ENCODE results near the gene CKAP2. TPM values are rescaled to one million over a fixed set of nuclear protein-coding genes. Genes with fewer than 3 reads are reported as not detected.
A peak's percentile ranks its signal among the peaks of the same experiment; 100 is the strongest.

Gene CKAP2
- total RNA-seq, 1 experiment from 2014 or later: 56.0 TPM

DNA sequence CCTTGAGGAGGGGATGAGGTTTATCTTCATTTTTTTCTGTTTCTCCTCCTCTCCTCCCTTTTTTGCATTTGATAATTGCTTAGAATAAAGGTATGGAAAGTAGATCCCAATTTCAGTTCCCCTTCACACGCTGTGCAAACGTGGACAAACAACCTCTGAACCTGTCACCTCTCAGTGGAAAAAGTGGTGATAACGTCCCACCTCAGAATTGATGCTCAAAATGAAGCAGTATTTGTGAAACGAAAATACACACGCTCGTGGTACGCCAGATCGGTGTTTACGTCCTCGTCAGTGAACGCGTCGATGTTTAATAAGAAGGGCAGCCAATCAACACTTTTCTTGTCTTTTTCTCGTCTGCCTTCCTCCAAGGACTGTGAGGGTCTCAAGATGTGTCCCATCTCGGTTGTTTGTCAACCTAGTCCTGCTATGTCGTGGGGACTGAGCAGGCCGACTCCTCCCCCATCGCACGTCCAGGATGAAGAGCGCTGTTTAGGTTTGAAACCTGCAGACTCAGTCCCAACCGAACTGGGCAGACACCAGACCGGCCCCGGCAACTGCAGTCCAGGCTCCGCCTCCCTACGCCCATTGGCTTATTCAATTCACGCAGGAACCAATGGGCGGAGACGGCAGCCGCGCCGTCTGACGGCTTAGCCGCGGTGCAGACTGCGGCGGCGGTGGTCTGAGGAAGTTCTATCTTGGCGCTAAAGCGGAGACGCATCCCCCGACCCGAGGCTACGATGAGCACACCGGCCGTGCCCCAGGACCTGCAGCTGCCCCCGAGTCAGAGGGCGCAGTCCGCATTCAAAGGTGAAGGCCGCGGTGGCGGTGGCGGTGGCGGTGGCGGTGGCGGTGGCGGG is at the start of gene CKAP2 (continued):
- TF ChIP-seq ESRRA (CRISPR knock-in tag; IDR thresholded peaks at IDR 0.05; ENCODE audit: borderline replicate concordance) (peak; percentile 73; the same call in 1 of the 2 replicates), GRHL2 (CRISPR knock-in tag; IDR thresholded peaks at IDR 0.05; ENCODE audit: insufficient replicate concordance, severe bottlenecking) (no peak), CREB1 (CRISPR knock-in tag; IDR thresholded peaks at IDR 0.05) (no peak; the same call in 1 of the 2 replicates), GABPB1 (CRISPR knock-in tag; IDR thresholded peaks at IDR 0.05) (no peak; the same call in 1 of the 2 replicates), NR2C2 (CRISPR knock-in tag; IDR thresholded peaks at IDR 0.05) (no peak), SMAD3 (CRISPR knock-in tag; IDR thresholded peaks at IDR 0.05; ENCODE audit: borderline replicate concordance) (peak; percentile 69; the same call in 1 of the 2 replicates), ARID4B (CRISPR knock-in tag; IDR thresholded peaks at IDR 0.05; ENCODE audit: borderline replicate concordance) (no peak), ZNF671 (CRISPR knock-in tag; IDR thresholded peaks at IDR 0.05) (no peak), CTCF (IDR thresholded peaks at IDR 0.05) (no peak), ZBTB21 (CRISPR knock-in tag; IDR thresholded peaks at IDR 0.05; ENCODE audit: borderline replicate concordance) (peak; percentile 67; the same call in 1 of the 2 replicates), ZMAT4 (CRISPR knock-in tag; IDR thresholded peaks at IDR 0.05) (no peak), RORB (CRISPR knock-in tag; IDR thresholded peaks at IDR 0.05) (no peak), NFYB (CRISPR knock-in tag; conservative IDR thresholded peaks at IDR 0.05; ENCODE audit: low read depth) (peak; percentile 91), ZNF423 (CRISPR knock-in tag; IDR thresholded peaks at IDR 0.05) (no peak)
- TF ChIP-seq, protein P1, sequence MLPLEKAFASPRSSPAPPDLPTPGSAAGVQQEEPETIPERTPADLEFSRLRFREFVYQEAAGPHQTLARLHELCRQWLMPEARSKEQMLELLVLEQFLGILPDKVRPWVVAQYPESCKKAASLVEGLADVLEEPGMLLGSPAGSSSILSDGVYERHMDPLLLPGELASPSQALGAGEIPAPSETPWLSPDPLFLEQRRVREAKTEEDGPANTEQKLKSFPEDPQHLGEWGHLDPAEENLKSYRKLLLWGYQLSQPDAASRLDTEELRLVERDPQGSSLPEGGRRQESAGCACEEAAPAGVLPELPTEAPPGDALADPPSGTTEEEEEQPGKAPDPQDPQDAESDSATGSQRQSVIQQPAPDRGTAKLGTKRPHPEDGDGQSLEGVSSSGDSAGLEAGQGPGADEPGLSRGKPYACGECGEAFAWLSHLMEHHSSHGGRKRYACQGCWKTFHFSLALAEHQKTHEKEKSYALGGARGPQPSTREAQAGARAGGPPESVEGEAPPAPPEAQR (CRISPR knock-in tag; IDR thresholded peaks at IDR 0.05): no peak
- TF ChIP-seq, protein P2, sequence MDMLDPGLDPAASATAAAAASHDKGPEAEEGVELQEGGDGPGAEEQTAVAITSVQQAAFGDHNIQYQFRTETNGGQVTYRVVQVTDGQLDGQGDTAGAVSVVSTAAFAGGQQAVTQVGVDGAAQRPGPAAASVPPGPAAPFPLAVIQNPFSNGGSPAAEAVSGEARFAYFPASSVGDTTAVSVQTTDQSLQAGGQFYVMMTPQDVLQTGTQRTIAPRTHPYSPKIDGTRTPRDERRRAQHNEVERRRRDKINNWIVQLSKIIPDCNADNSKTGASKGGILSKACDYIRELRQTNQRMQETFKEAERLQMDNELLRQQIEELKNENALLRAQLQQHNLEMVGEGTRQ (CRISPR knock-in tag; IDR thresholded peaks at IDR 0.05): 0 out of 2 replicates have a peak, but pooled peaks have one; percentile 18
- TF ChIP-seq, protein P3, sequence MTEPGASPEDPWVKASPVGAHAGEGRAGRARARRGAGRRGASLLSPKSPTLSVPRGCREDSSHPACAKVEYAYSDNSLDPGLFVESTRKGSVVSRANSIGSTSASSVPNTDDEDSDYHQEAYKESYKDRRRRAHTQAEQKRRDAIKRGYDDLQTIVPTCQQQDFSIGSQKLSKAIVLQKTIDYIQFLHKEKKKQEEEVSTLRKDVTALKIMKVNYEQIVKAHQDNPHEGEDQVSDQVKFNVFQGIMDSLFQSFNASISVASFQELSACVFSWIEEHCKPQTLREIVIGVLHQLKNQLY (CRISPR knock-in tag; IDR thresholded peaks at IDR 0.05): no peak
- TF ChIP-seq, protein P4, sequence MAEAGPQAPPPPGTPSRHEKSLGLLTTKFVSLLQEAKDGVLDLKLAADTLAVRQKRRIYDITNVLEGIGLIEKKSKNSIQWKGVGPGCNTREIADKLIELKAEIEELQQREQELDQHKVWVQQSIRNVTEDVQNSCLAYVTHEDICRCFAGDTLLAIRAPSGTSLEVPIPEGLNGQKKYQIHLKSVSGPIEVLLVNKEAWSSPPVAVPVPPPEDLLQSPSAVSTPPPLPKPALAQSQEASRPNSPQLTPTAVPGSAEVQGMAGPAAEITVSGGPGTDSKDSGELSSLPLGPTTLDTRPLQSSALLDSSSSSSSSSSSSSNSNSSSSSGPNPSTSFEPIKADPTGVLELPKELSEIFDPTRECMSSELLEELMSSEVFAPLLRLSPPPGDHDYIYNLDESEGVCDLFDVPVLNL (CRISPR knock-in tag; IDR thresholded peaks at IDR 0.05; ENCODE audit: borderline replicate concordance, low read depth): no peak
- TF ChIP-seq, protein P5, sequence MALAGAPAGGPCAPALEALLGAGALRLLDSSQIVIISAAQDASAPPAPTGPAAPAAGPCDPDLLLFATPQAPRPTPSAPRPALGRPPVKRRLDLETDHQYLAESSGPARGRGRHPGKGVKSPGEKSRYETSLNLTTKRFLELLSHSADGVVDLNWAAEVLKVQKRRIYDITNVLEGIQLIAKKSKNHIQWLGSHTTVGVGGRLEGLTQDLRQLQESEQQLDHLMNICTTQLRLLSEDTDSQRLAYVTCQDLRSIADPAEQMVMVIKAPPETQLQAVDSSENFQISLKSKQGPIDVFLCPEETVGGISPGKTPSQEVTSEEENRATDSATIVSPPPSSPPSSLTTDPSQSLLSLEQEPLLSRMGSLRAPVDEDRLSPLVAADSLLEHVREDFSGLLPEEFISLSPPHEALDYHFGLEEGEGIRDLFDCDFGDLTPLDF (CRISPR knock-in tag; IDR thresholded peaks at IDR 0.05): peak; percentile 27; the same call in 1 of the 2 replicates
